Activated CD8-positive, alpha-beta memory T cell treated with anti-CD3 and anti-CD28 coated beads, Interleukin-2, amount 50 U/mL, for 1 hour (primary cell): ENCODE results near the gene ABLIM2.

Experiments
- DNase-seq: peaks from one replicate; pipeline ENCODE4 v3.0.0-alpha.2; 2020; ENCODE audit errors: extremely low read depth

Gene ABLIM2

DNA sequence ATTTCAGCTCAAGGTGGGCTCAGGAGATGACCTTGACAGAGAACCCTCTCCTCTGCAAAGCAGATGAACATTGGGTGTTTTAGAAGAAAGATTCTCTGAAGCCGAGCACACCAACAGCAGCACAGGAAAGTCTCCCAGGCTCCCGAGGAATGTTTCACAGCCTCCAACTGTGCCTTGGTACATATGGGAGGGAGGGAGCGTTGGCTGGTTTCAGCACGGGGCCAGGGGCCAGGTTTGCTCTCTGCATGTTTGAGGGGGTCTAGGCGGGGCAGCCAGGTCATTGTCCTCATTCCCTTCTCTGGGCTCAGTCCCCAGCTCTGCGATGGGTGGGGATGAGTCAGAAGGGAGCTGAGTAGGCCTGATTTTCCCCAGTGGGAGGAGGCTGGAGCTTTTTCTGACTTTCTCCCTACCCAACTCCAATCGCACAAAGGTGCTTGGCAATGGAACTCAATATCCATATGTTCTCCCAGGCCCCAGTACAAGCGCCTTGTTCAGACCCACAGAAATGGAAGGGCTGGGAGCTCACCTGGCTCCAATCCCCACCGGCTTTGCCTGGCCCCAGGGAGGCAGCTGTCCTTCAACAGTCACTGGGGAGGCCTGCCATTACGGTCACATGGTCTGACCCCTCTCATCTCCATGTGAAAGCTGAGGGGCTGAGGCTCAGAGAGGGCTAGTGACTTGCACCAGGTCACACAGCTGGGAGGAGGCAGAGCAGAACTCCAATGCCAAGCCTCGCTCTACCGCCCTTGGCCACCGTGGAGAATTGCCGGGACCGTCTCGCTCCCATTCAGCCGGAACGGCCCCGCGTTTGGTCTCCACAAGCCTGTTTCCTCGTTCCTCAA lies 110.6 kb downstream of the ABLIM2 start:
- no peak for DNase-seq

DNA sequence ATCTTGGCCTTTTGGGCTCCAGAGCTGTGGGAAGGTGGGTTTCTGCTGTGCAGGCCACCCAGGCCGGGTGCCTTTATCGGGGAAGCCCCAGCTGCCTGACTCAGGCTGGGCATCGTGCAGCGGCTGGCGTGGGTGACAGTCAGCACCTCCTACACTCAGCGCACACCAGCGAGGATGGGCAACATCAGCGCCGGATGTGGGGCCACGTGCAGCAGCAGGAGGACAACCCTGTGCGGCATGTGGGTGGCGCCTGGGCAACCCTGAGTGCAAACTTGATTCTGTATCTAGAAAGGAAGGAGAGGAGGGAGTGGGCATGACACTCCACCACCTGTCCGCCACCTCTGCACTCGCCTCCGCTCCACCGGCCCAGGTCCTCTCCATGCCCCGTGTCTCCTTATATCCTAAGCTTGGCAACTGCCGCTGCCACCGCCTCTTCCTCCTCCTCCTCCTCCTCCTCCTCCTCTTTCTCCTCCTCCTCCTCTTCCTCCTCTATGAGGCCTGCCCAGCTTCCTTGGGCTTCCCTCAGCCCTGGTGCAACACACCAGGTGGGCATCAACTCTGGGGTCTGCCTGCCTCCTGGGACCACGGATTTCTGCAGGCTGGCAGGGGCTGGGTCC lies 111.6 kb downstream of the ABLIM2 start:
- DNase-seq, result no peak

DNA sequence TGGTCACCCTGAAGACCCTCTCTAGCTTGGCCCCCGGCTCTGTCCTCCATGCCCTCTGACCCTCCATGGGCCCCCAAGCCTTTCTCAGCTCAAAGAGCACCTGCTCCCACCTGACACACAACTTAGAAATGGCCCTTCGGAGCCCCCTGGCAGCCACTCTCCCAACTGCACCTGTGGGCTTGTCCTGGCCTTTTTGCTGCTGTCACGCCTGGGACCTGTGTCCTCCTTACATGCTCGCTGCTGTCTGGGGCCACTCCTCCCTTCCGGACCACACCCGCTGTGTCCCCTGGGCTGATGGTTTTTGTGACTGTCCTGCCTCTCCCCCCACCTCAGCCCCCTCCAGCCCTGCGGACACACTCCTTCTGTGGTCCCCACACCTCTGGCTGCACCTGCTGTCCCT lies 112.7 kb downstream of the ABLIM2 start:
- DNase-seq, result no peak

DNA sequence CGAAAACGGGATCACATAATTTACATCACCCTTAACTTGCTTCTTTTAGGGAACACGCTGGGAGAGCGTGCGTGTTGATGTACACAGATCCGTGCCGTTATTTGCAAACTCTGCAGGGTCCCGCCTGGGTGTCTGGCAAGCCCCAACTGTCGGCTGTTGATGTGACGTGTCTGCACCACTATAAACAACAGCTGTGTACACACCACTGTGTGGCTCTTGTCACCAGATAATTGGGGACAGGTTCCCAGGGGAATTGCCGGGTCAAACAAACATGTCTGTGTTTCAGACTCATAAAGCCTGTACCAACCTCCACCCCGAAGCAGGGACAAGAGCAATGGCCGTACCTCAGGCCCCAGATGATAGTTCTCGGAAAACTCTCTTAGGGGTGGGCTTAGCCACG lies 113.9 kb downstream of the ABLIM2 start:
- DNase-seq, result no peak

DNA sequence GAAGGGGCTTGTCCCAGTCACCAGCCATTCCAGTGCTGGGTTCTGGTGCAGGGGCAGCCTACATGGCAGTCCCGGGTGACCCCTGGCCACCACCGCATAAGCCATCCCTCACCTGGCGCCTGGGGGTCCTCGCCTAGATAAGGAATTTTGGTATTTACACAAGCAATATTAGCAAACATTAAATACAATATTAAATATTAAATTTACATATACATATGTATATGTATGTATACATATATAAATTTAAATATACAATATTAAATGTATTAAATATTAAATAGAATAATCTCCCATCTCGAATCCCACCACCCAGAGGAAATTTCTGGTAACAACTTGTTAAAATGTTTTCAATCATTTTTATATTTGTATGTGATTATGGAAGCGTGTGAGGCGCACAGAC lies 114.4 kb downstream of the ABLIM2 start:
- DNase-seq, result no peak

DNA sequence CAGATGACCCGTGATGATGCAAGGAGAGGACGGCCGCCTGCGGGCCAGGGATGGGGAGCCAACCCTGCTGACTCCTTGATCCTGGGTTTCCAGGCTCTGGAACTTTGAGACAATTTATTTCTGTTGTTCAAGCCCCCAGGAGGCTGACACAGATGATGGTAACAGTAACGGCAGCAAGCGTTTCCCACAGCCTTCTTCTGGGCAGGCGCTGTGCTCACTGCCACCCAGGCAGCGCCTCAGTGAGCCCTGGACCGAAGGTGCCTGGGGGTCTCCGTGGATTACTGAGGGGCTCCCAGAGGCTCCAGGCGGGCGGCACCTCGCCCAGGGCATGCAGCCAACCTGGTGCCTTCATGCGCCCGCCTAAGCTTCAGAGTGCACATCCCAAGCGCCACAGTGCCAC lies 115.0 kb downstream of the ABLIM2 start:
- no peak for DNase-seq

DNA sequence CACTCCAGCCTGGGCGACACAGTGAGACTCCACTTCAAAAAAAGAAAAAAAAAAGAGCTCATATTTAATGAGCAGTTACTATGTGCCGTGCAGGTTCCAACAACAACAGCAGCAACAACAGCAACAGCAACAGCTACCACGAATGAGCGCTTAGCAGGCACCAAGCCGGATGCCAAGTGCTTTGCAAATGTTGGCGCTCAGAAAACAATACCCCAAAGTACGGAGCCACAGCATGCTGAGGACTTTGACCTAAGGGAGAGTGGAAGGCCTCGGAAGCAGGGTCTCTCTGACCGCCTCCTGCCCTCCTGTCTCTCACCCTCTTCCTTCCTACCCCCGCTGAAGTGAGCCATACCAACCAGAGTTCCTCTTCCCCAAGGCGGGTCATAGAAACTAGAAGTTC lies 116.7 kb downstream of the ABLIM2 start:
- no peak for DNase-seq

DNA sequence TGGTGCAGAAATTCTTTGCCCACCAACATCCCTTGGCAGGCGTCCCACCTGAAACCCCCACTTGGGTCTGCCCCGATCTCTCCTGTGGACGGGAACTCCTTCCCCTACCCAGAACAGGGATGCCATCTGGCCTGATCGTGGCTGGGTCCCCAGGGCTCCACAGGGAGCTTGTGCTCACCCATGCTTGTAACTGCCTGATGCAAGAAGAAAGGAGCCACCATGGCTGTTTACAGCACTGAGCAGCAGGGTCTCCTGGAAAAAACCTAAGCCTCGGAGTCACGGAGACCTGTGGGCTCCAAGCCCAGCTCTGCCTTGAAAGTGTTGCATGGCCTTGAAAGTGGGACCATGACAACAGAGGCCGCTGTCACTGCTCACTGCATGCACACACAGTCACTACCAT lies 117.4 kb downstream of the ABLIM2 start:
- DNase-seq, result no peak

DNA sequence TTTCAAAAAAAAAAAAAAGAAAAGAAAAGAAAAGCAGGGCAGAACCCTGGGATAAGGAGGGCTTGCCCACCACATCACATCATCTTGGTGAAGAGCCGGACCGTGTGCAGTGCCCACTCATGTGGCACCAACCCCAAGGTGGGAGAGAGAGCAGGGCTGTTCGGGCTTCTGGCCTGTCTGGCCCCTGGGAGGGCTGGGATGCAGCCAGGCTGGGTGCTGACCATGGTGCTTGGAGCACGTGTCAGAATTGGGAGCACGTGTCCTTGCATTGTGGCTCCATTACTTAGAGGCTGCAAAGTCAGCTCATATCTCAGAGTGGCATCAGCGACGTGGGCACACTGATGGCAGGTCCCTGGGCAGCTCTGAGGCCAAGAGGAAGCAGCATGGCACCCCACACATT lies 118.0 kb downstream of the ABLIM2 start:
- DNase-seq, result no peak

DNA sequence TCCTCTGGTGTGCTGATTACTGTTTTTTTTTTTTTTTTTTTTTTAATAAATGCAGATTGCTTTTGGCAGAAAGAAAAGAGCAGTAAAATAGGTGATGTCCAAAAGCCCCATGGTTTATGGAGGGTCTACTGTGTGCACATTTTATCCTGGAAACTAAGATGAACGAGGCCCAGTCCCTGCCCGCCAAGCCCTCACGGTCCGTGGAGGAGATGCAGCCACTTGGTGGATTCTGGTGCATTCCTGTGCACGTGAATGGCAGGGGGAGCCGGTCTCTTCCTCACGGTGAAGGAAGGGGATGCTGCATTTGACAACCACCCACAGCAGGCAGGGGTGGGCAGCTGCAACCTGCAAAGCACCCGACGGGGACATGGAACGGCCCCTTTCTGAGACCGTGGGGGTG lies 118.8 kb downstream of the ABLIM2 start:
- no peak for DNase-seq

DNA sequence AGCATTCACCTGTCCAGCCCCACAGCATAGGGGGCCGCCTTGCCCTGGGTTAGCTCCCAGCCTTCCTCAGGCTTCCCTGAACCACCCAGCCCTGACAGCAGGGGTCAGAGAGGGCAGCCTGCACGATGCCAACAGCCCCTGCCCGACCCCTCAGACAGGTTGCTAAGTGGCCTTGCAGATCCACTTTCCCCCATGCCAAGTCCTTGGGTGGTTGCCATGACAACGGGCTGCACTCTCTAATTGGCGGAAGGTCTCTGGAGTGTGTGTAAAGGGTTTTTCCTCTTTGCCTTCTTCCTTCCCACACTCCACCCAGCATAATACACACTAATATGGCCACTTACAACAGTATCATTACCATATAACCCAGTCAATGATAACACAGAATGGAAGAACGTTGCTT lies 119.3 kb downstream of the ABLIM2 start:
- DNase-seq, result no peak

DNA sequence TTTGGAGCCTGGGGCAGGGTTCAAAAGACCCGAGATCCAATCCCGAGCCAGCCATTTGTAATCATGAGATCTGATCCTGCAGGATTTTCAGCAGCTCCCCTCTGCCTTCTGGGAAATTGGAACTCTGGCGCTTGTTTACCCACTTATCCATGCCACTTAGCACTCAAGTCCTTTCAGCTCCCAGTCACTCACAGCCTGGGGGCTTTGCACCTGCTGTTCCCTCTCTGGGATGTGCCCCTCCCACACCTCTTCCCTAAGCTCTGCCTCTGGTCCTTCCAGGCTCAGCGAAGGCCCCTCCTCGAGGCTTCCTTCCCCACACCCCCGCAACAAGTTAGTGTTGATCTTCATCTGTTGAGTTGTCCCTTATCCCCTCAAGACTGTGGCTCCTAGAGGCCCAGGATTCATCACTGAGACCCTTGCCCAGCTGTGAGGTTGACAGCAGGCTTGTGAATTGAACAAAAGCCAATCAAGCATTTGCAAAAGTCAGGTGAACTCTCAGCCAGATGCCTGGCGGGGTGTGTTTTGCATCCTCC lies 119.8 kb downstream of the ABLIM2 start:
- no peak for DNase-seq

DNA sequence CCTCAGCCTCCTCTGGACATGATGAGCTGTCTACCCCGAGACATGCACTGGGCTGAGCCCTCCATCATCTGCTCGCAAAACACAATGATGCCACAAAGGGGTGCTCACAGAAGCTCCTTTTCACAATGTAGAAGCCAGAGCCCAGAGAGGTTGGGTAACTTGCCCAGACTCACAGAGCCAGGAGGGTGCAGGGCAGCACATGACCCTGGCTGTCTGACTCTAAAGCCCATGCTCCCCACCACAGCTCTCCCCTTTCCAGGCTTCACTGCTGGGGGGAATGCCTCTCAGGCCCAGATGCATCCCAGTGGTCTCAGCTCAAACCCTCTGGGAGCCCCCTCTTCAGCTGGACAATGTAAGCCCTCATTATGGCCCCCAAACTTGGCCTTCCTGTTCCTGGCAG lies 120.5 kb downstream of the ABLIM2 start:
- no peak for DNase-seq

DNA sequence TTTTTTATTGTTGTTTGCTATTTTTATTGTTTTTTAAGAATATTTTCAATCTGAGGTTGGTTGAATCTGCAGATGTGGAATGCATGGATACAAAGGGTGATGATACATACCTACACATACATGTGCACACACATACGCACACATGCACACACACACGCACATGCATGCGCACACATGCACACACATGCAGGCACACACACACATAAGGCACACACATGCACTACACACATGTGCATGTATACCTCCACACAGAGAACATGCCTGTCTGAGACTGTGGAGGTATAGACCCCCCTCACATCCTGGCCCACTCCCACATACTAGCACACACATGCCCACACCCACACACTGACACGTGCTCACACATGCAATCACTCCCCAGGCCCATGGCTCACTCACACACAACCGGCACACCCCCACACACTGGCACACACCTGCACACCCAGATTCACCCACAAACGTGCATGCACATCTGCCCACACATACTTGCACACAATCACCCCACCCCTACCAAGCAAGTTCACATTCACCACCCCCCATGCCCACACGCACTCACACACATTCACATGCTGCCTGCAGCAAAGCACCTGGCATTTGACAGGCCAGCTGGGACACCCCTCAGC lies 121.4 kb downstream of the ABLIM2 start:
- DNase-seq, result no peak

DNA sequence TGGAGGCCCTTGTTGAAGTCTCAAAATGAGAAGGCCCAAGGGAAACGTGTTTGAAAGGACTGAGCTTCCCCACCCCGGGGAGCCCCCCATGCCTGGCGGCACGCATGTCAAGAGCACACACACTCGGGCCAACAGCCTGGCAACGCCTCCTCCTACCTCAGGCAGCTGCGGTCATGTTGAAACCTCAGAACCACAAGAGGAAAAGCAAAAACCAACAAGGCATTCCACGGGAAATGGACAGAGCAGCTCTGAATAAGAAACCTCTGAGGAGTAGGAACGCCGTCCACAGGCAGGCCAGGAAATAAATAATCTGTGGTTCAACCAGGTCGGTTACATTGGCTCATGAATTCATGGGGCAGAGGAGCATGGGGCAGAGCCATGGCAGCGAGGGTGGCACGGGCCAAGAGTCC lies 123.2 kb downstream of the ABLIM2 start:
- no peak for DNase-seq

DNA sequence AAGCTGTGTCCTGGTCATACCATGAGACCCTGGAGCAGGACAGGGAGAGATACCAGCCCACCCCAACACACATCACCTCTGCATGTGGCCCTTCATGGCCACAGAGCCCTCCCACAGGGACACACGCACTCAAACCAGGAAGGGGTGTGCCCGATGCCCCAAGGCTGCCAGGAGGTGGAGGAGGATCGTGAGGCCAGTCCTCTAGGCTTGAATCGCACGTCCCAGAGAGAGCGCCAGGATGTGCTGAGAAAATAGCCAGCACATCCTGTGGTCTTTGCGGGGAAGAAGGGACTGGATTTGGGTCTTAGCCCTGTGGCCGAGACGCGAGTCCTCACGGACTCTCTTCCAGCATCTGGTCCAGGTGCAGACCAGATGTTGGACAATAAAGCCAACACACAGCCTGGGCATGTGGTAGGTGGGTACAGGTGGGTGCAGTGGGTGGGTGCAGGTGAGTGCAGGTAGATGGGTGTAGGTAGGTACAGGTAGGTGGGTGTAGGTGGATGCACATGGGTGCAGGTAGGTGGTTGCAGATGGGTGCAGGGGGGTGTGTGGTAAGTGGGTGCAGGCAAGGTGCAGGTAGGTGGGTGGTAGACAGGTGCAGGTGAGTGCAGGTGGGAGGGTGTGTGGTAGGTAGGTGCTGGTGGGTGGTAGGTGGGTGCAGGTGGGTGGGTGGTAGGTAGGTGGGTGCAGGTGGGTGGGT lies 124.6 kb downstream of the ABLIM2 start:
- no peak for DNase-seq

DNA sequence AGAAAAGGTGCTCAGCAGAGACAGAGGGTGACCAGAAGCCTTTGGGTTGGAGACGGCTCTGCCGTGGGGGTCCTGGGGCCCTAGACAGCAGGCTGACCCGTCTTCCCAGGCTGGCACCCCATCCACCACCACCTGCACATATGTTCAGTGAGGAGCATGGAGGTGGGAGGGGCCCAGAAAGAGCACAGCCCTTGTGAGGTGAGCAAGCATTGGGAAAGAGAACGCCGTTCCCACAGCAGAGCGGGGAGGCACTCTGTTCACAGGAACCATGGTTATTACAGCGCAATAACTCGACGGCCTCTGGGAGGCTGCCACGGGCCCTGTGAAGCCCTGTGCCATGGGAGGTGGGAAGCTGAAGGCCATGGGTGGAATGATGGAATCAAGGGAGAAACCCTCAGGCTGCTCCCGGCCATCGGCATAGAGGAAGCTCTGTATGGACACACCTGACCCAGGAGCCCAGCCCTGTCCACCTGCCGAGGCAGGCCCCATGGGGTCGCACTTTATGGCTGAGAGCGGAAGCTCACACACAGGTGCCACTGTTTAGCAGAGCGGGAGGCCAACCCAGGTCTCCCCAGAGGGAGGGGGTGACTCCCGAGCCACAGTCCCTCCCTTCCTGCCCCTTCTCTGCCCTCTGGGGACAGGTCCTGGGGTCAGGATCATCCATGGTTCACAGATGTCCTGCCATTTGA lies 125.4 kb downstream of the ABLIM2 start:
- no peak for DNase-seq

DNA sequence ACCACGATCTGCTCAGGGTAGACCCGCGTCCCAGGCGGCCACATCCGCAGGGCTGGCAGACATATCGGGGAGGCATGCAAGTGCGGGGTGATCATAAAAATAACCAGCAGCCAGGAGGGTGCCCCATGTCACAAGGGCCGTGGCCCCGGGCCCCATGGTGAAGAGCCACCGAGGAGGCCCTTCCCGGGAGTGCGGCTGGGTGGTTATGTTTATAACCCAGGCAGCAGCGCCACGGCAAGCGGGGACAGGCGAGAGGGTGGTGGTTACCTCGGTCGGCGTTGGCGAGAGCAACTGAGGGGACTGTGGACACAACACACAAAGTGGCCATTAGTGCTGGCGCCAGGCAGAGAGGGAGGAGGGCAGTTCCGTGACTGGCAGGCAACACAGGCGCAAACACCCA lies 126.2 kb downstream of the ABLIM2 start:
- DNase-seq, result no peak

DNA sequence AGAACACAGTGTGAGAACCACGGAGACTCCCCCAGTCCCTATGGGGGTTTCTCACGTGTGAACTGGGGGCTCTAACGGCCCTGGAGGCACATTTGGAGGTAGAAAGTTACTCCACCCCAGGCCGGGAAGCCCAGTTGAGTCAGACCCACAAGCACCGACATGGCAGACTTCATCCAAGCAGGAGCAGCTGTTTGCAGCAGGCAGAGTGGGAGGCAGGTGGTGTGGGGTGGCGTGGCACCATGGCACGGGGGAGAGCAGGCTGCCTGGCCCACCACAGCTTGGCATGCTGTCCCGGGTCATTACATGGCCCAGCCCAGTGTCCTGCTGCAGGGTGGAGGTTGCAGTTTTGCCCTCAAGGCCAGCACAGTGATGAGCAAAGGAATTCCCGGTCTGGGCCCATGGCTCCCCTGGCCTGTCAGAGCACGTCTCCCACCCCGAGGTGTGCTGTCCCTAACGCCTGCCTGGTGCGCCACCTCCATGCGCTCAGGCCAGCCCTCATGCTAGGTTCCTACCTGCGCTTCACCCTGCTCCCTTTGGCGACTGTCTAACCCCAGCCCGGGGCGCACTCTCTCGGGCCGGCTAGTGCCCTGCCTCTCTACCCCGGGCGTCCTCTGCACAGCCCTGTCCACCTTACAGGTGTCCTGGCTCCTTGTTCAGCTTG lies 128.4 kb downstream of the ABLIM2 start:
- no peak for DNase-seq

DNA sequence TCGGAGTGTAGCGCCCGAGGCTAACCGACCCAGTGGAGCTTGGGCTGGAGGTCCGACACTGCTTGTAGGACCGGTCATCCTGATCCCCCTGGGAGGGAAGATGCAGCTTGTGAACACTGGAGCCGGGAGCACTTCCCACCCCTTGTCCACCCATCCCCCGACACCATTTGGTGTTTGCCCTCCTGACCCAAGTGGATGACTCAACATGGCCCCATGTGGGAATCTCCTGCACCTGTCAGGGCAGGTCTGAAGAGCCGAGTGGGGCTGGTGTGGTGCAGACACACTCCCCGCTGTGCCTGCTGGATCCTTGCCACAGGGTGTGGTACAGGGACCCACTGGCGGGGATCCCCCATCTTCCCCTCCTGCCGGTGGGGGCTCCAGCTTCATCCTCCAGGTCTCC lies 128.9 kb downstream of the ABLIM2 start:
- no peak for DNase-seq

DNA sequence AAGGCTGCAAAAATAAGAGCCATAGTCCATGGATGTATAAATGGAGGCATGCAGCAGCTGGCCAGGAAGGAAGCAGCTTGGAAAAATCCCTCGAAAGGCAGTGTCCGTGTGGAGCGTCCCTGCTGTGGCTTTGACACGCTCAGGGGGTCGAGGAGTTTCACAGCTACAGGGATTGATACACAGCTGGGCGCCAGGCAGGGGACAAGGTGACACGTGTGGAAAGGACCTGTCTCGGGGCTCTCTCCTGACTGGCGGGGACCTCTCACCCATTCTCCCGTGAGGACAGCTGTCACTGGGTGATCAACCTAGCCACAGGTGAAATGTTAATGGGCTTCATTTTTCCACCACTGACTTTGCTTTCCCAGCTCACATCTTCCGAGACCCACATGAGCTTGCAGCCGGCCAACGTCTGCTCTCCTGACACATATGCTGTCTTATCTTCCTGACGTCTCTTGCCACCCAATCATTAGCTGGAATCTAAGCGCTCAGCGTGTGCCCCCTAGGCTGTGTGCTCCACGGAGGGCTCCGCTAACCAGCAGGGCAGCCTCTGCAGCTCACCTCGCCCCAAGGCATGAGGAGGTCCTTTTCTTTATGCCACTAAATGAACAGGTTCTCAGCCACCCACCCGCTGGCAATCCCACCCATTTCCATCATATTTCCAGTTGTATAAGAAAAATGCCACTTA lies 129.6 kb downstream of the ABLIM2 start:
- no peak for DNase-seq
